Measurements from ENCODE around the gene METTL24. TPM values are rescaled to one million over a fixed set of nuclear protein-coding genes. Genes with fewer than 3 reads are reported as not detected.

Gene METTL24, protein sequence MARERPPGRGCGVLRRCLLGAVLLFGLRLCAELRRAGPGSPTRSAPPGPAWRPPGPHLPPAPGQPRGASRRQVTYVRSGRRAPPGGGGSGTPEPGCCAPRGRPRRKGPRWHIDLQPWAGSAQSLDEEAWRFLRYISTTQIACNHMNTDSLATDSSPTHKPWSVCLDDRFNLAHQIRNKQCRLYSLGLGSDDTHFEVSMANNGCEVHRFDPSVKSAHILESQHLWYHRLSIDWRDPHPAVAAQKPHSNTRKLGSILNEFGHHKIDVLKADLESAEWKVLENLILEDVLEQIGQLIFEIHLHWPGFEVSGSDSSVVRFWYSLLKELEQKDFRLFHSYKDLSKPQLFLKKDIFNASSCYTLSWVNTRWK
- not detected in 2 replicates for total RNA-seq

DNA sequence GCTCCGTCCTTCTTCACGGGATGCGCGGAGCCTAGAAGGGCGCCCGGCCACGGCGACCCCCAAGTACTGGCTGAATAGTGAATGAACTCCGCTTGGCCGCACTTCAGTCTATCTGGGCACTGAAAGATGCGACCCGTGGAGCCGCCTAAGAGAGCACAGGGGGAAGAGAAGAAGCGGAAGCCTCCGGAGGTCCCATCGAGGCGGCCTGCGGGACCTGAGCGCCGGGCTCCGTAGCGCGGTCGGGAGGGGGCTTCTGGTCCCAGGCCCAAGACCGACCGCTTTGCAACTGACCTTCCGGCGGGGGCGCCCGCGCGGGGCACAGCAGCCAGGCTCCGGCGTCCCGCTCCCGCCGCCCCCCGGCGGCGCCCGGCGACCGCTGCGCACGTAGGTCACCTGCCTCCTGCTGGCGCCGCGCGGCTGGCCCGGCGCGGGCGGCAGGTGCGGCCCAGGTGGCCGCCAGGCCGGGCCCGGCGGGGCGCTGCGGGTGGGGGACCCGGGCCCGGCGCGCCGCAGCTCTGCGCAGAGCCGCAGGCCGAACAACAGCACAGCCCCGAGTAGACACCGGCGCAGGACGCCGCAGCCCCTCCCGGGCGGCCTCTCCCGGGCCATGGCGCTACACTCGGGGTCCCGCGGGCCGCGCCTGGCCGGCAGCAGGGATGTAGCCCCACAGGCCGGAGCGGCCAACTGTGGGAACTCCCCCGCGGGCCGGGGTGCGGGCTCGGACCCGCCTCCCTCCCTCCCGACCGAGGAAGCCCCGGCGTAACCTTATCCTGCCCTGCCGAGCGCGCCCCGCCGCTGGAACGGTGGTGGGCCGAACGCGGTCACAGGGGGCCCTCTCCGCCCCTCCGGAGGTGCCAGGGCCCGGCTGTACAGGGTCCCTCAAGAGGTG lies at the start of gene METTL24:
METTL24 (minus strand) TSS at position 686 of the 889 bp plus-strand sequence; CDS start at position 609, 77 bp downstream.

Other genes with a start within 250 kb of the METTL24 start
- 12.8 and 20.6 TPM in 2 replicates for gene WASF1, start 178.7 kb downstream of the METTL24 start, total RNA-seq
- gene CDC40, start 177.9 kb downstream of the METTL24 start, total RNA-seq = 13.6 and 19.1 TPM in 2 replicates
- 0.39 and 0.44 TPM in 2 replicates for gene DDO, start 57.2 kb upstream of the METTL24 start, total RNA-seq
- 0.39 and 0.62 TPM in 2 replicates for gene SLC22A16, start 118.3 kb upstream of the METTL24 start, total RNA-seq

Data from cardiac ventricle fibroblast (primary cell).